ENCODE results near the gene CES2.

GRCh38 chr16:66950971-66951790 is 15.9 kb downstream of the CES2 start:
- TF ChIP-seq CTCF (IDR thresholded peaks at IDR 0.05; ENCODE audit: low read depth, low read length) (no peak), EZH2phosphoT487 (IDR thresholded peaks at IDR 0.05; ENCODE audit: low read depth) (no peak)
